Upper lobe of right lung (tissue), 1 donor: ENCODE data around the gene ABCC10. TPM values are rescaled to one million over a fixed set of nuclear protein-coding genes. Genes with fewer than 3 reads are reported as not detected.

ENCODE experiments used
- ATAC-seq: fragments of 200-7000 bp; cut with Tn5 transposase; one replicate; pipeline ENCODE4 v1.9.1; 2020; ENCODE audit warnings: mild to moderate bottlenecking, moderate library complexity
- DNase-seq: peaks from one replicate; pipeline ENCODE4 v3.0.0-alpha.2; 2020
- H3K27ac ChIP-seq: fragments of 200-600 bp; one replicate; pipeline ENCODE4 v1.8.0; 2022
- H3K27me3 ChIP-seq: fragments of 200-600 bp; one replicate; pipeline ENCODE4 v1.8.0; 2022; ENCODE audit warnings: mild to moderate bottlenecking
- H3K36me3 ChIP-seq: fragments of 200-600 bp; one replicate; pipeline ENCODE4 v1.8.0; 2022
- H3K4me1 ChIP-seq: fragments of 200-600 bp; one replicate; pipeline ENCODE4 v1.8.0; 2022
- H3K4me3 ChIP-seq: fragments of 200-600 bp; one replicate; pipeline ENCODE4 v1.8.0; 2022; ENCODE audit warnings: mild to moderate bottlenecking
- H3K9me3 ChIP-seq: fragments of 200-600 bp; one replicate; pipeline ENCODE4 v1.8.0; 2022
- intact Hi-C: fragments of 100-400 bp; cut with DNase I; formaldehyde crosslinking; loops from one replicate; pipeline ENCODE4 v1.11.0; 2022
- total RNA-seq: library from RNA; stranded (reverse); fragmentation: NEBNext Ultra II Directional; extraction: Animal tissue kit (Norgen Biotek cat#: 25700); gene quantifications from one replicate; pipeline ENCODE4 v1.2.1, GENCODE V29; 2021
- TF ChIP-seq, protein P1 (sequence below): fragments of 200-600 bp; IDR thresholded peaks from one replicate; pipeline ENCODE4 v1.8.0; 2022; ENCODE audit warnings: antibody characterized with exemption
- donor health status: DM: no; HTN: yes; CAD: no; lungs with severe emphysema.

ABCC10 gene
- total RNA-seq, 1 donor from 2014 or later: 30.0 TPM

DNA sequence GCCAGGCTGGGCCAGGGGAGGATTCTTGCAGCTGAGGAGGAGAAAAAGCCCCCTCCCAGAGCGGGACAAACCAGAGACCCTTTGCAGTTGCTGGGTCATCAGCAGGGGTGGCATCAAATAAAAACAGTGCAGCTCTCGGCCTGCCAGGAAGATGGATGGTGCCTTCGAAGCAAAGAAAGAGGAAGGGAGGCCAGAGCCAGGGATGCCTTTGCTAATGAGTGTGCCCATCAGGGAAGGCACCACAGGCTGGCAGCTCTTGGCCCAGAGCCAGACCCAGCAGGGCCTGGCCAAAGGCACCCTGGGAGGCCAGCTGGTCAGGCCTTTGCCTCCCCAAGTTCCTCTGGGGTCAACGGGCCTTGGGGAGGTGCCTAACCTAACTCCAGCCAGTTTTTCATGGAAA lies 31.6 kb upstream of the ABCC10 start:
- H3K4me1 ChIP-seq: no peaks in the 10 kb centered on the region
- H3K4me3 ChIP-seq: no peak overlapping the region
- DNase-seq (no peak), ATAC-seq (no peak)
- H3K9me3 ChIP-seq: no peaks in the 10 kb centered on the region
- no peaks in the 10 kb centered on the region for H3K27me3 ChIP-seq
- H3K36me3 ChIP-seq: no peaks in the 10 kb centered on the region
- intact Hi-C loops: no loop called here
- no peak overlapping the region for H3K27ac ChIP-seq
- TF ChIP-seq, protein P1, sequence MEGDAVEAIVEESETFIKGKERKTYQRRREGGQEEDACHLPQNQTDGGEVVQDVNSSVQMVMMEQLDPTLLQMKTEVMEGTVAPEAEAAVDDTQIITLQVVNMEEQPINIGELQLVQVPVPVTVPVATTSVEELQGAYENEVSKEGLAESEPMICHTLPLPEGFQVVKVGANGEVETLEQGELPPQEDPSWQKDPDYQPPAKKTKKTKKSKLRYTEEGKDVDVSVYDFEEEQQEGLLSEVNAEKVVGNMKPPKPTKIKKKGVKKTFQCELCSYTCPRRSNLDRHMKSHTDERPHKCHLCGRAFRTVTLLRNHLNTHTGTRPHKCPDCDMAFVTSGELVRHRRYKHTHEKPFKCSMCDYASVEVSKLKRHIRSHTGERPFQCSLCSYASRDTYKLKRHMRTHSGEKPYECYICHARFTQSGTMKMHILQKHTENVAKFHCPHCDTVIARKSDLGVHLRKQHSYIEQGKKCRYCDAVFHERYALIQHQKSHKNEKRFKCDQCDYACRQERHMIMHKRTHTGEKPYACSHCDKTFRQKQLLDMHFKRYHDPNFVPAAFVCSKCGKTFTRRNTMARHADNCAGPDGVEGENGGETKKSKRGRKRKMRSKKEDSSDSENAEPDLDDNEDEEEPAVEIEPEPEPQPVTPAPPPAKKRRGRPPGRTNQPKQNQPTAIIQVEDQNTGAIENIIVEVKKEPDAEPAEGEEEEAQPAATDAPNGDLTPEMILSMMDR: no peak

DNA sequence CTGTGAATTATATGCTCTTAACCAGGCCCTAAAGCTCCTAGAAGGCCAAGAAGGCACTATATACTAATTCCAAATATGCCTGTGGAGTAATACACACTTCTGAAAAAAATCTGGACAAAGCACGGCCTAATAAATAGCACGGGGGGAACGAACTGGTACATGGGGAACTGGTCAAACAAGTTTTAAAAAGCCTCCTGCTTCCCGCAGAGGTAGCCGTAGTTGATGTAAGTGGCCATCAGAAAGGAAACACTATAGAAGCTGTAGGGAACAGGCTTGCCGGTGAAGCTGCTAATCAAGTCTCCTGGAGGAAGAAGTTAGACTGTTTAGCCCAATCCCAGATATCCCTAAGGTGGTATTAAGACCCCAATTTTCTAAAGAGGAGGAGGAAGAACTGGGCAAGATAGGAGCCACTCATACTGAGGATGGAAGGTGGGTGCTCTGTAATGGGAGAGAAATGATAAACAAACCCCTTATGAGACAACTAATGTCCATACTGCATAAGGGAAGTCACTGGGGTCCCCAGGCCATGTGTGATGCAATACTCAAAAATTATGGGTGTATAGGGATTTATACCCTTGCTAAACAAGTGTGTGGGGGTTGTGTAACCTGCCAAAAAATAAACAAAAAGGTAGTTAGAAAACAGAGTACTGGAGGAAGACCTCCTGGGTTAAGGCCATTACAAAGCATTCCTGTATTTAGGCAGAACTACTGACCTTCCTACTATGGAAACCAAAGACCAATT lies 30.8 kb upstream of the ABCC10 start:
- Histone ChIP-seq H3K27ac (no peak overlapping the region), H3K4me3 (no peak overlapping the region), H3K4me1 (no peaks in the 10 kb centered on the region), H3K36me3 (no peaks in the 10 kb centered on the region), H3K9me3 (no peaks in the 10 kb centered on the region), H3K27me3 (no peaks in the 10 kb centered on the region)
- DNase-seq (no peak), ATAC-seq (peak; percentile 76)
- intact Hi-C loops: no loop called here
- TF ChIP-seq, protein P1: no peak

DNA sequence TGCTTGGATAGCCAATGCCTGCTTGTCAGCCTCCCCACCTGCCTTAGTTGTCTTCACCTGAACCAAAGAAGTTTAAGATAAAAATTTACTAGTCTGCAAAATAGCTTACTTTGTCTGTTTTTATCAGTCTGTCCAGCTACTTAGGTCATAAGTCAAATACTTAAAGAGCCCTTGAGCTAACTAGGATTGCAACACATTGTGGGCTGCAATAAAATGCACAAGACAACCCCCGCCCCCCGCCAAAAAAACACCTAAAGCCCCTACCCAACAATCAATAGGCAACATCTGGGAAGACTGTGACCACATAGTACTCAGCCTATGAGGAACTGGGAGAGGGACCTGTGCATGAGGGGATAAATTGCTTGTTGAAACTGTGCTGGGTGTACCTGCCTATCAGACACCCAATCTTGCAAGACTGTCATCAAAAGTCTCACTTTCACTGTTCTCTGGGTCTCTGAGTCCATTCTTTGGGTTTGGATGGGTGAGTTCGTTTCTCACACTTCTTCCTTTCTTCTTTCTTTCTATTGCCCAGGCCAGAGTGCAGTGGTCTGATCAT lies 27.3 kb upstream of the ABCC10 start:
- Histone ChIP-seq H3K4me1 (no peaks in the 10 kb centered on the region), H3K27me3 (peaks cover 7% of the 10 kb centered on the region), H3K4me3 (no peak overlapping the region), H3K27ac (no peak overlapping the region), H3K9me3 (no peaks in the 10 kb centered on the region), H3K36me3 (no peaks in the 10 kb centered on the region)
- DNase-seq: no peak
- TF ChIP-seq, protein P1: no peak
- ATAC-seq: no peak
- intact Hi-C loops: no loop called here

DNA sequence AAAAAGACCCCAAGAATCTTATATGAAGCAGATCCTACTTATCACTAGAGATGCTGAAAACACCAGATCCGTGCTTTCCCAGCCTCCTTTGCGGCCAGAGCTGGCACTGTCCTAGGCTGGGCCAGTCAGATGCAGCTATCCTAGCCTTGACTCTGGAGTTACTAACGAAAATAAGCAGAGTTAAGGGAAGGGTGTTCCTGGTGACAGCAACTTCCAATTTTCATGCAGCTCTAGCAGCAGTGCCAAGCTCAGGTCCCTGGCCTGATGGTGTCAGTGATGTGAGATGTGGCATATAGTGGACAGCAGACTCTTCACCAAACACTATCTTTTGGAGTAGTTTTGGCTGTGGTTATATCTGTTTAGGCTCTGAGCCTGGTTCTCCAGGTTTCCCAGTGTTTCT lies 25.6 kb upstream of the ABCC10 start:
- intact Hi-C loops: no loop called here
- no peaks in the 10 kb centered on the region for H3K36me3 ChIP-seq
- ATAC-seq: no peak

DNA sequence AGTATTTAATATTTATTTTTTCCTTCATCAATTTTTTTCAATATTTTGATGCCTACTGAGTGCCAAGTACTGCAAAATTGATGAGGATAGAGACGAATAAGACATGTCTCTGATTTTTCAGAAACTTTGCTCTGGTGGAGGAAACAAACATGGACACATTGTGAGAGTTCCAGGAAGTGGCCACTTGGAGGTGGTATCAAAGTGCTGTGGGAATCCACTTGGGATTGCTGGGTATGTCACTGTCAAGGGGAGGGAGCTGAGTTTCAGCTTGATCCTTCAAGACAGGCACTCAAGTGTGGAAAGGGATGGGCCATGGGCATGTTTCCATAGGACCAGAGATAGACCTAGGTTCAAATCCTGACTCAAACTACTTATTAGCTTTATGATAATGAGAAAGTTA lies 24.5 kb upstream of the ABCC10 start:
- Histone ChIP-seq H3K27ac (no peak overlapping the region), H3K4me3 (no peak overlapping the region), H3K27me3 (peaks cover 7% of the 10 kb centered on the region), H3K9me3 (no peaks in the 10 kb centered on the region), H3K36me3 (no peaks in the 10 kb centered on the region), H3K4me1 (no peaks in the 10 kb centered on the region)
- no peak for ATAC-seq
- intact Hi-C loops: no loop called here
- TF ChIP-seq, protein P1: no peak
- no peak for DNase-seq

More for the DNA sequence above, 25.6 kb upstream of the ABCC10 start:
- H3K4me1 ChIP-seq: no peaks in the 10 kb centered on the region
- TF ChIP-seq, protein P1: no peak
- DNase-seq: no peak
- H3K9me3 ChIP-seq: no peaks in the 10 kb centered on the region
- H3K4me3 ChIP-seq: no peak overlapping the region
- H3K27ac ChIP-seq: no peak overlapping the region
- H3K27me3 ChIP-seq: peaks cover 7% of the 10 kb centered on the region
